ENCODE data around the gene HOXC13.

The HOXC13 gene

DNA sequence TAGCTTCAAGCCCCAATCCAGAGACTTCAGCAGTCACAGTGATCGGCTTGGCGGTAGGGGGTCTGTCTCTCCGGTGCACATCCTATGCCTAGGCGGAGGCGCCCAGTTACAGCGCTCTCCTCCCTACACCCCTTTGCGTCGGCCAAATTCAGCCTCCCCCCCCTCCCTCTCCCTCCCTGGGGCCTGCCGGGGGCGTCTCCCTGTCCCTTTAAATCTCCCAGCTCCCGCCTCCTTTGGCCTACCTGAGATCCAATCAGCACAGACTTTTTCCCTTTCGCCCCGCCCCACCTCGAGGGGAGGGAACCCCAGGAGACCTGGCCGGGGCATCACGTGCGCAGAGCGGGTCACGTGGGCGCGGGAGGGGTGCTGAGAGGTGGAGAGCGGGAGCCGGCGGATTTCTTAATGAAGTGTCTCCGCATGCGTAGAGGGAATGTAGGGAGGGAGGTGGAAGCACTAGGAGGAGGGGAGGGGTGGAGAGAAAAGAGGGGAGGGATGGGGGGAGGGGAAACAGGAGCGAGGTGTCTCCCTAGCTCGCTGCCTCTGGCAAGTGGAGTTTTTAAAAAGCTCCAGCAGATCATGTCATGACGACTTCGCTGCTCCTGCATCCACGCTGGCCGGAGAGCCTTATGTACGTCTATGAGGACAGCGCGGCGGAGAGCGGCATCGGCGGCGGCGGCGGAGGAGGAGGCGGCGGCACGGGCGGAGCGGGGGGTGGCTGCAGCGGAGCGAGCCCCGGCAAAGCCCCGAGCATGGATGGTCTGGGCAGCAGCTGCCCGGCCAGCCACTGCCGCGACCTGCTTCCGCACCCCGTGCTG is at the start of gene HOXC13:
Gene HOXC13 (plus strand): TSS at position 506 of the 815 bp plus-strand sequence. CDS start 76 bp downstream, at position 582.
- peak; percentile 40 for DNase-seq (ENCODE audit: low read depth)

GRCh38 chr12:53890081-53890480 is 48.5 kb upstream of the HOXC13 start:
- no peak for DNase-seq (ENCODE audit: low read depth)

DNA sequence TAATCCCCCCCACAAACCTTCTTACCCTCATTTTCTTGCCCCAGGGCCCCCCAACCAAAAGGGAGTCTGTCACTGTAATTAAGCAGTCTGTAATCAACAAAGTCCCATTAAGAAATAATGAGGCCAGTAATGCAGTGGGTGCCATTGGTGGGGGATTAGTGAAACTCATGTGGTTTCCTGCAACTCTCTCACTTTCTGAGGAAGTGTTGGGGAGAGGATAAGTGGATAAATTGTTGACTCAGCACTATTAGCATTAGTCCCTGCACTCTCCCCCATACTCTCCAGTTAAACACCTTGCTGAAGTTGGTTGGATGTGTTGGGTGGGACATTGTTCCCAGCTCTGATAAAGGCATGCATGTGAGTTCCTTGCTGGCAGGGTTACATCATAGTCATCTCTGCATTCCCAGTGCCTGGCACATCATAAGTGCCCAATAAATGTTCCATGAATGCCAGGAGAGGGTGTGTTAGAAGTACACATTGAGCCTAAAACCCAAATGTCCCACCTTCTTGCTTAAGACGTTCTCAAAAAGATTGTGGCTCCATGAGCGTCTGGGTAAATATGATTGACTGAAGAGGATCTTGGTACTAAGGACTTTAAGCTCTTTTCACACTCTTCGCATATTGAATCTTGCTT is 45.8 kb upstream of the HOXC13 start:
- DNase-seq (ENCODE audit: low read depth): no peak

DNA sequence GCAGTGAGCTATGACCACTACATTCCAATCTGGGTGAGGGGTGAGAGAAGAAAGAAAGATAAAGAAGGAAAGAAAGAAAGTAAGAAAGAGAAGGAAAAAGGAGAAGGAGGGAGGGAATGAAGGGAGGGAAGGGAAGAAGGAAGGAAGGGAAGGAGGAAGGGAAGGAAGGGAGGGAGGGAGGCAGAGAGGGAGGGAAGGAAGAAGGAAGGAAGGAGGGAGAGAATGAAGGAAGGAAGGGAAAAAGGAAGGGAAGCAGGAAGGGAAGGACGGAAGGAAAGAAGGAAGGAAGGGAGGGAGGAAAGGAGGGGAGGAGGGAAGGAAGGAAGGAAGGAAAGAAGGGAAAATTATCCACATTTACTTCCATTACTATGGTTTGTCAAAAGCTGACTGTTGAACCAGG is 39.4 kb upstream of the HOXC13 start:
- no peak for DNase-seq (ENCODE audit: low read depth)

DNA sequence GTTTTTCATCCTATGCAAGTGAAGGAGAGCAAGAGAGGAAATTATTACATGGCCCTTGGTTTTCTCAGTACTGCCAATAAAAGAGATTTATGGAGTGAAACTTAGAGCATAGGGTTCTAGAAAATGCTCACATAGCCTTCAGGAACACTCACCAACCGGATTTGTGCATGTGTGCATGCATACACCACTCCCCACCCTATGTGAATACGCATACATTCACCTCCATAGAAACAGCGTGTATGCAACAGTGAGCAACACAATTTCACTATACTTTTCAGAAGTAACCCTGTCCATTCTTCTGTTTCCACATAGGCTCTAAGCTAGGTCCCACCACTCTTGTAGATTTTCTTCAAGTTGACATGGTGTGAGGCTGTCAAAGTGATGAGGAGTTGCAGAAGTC is 31.5 kb upstream of the HOXC13 start:
- DNase-seq (ENCODE audit: low read depth): no peak

GRCh38 chr12:53916788-53917655 is 21.6 kb upstream of the HOXC13 start:
- DNase-seq (ENCODE audit: low read depth): no peak

- DNase-seq (ENCODE audit: low read depth): no peak
Observed at GRCh38 chr12:53924521-53925405, 13.9 kb upstream of the HOXC13 start.

DNA sequence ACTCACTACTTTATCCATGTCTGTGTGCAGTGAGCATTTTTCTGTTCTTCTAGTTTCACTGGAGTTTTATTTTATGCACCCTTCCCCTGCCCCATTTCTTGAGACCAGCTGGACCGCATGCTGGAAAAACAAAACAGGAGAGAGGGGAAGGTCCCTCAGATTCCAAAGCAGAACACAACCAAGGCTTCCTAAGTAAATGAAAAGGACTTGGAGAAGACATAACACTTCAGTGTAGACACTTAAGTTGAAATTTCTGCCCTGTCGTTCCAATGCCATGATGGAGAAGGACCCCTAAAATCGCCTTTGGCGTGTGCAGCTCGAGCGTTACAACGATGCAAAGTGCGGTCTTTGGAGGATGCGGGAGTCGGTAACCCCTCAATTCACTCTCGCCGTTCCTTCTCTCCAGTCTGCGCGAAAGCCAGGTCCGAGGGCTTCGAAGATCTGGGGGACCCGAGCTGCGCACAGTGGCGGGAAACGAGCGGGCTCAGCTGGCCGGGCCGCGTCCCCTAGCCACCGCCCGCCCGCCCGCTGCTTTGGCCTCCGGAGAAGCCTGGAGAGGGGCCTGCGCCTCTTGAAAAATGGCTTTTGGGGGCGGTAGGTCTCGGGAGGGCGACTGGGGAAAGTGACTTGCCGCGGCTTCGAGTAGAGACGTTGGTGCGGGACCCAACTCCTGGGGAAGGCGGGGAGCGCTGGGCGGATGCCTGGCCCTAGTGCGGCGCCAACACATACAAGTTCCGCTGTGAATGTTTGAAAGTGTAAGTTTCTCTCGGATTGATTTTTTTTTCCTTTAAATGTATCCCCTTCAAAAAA is 11.2 kb upstream of the HOXC13 start:
- no peak for DNase-seq (ENCODE audit: low read depth)

GRCh38 chr12:53928054-53928835 is 10.4 kb upstream of the HOXC13 start:
- DNase-seq (ENCODE audit: low read depth): no peak

- DNase-seq (ENCODE audit: low read depth): no peak
Observed at GRCh38 chr12:53929527-53929926, 9.1 kb upstream of the HOXC13 start.

DNA sequence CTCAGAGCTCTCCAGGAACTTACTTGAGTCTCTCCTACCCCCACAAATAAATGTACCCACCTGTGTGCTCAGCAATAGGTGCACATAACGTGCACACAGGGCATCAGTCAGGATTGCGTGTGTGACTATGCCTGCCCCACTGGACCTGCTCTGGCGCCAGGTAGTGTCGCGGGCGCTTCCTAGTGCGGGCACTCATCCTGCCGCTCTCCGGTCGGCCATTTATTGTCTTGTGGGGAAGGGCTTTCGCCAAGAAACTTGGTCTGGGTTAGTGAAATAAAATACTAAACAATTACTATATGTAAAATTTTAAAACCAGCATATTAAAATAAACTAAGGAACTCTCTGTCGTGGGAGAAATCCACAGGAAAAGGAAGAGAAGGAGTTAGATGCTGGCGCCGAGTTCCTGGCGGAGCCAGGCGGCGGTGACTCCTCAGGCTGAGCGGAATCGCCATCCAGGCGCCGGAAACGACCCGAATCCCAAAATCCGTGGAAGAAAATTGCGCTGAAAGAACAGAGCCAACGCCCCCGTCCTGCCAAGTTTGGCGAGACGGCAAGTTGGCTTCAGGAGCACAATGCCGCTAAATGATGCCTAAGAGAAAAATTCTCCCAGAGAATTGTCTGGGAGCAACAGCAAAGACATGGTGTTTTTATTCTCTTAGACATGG is 7.9 kb upstream of the HOXC13 start:
- no peak for DNase-seq (ENCODE audit: low read depth)

- DNase-seq (ENCODE audit: low read depth): no peak
Observed at GRCh38 chr12:53931844-53932581, 6.6 kb upstream of the HOXC13 start.

DNA sequence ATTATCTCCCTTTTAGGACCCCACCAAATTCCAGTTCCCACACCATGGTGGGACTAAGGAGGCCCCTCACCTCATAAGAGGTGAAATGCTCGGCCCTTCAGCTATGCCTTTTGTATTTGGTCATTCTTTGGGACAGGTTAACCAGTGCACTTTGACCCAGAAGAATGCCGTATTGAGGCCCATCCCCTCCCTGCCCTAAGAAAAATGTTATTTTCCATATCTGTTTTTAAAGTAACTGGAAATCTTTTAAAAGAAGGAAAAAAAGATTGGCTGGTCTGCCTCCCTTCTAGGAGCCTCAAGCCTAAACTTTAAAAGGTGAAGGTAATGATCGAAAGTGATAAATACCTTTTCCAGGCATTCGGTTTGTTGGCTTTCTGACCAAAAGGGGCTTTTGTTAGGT is 5.7 kb upstream of the HOXC13 start:
- no peak for DNase-seq (ENCODE audit: low read depth)

- DNase-seq (ENCODE audit: low read depth): no peak
Observed at GRCh38 chr12:53935383-53936341, 3.0 kb upstream of the HOXC13 start.

DNA sequence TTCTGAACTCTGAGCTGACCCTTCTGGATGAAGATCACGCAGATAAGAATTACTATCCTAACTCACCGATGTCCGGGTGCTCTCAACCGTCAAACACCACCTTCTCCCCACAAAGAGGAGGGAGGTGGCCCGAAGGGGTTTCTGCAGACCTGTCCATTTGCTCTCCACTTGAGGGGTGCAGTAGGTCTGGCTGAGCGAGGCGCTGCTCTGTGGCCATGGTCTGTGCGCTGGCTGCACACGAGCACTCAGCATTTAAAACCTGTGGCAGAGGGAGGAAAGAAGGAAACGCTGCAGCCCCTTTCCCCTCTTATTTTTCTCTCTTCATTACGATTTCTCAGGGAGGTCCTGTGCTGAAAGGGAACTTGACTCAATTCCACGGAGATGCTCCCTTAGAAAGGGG is 1.5 kb upstream of the HOXC13 start:
- no peak for DNase-seq (ENCODE audit: low read depth)

DNA sequence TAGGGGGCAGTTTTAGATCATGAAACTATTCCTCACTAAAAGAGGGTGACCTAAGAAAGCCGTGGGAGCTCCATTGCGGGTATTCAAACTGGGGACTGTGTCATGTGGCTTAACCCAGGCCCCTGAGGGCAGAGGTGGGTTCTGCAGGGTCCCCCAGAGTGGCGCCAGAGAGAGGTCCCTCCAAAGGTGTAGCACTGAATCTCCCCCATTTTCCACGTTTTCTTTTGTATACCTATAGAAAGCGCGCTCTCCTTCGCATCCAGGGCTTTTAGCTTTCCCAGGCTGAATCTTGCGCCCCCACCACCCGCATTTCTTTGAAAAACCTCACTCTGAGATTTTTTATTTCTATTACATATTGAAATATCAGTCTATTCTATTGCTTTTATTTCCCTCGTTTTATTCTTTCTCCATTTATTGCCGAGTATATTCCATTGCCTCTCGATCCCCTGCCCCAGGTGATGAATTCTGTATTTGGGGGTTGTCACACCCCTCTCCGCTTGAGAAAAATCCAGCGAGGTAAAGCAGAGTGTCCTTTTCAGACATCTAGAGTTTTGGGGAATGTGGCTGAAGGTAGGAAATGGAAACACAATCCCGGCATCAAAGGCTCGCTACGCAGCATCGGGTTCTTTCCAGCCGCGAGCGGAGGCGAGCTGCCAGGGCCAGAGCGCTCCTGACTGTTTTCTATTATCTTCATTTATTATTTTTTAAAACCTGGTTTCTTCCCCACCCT is 870 bp upstream of the HOXC13 start:
- DNase-seq (ENCODE audit: low read depth): no peak

Measured in HS-27A (cell line).